HCT116 (cell line): ENCODE measurements around the gene RABGEF1. TPM values are rescaled to one million over a fixed set of nuclear protein-coding genes. Genes with fewer than 3 reads are reported as not detected.

ENCODE experiments used
- ATAC-seq: fragments of 200-7000 bp; cut with Tn5 transposase; 2 replicates; pipeline ENCODE4 v1.9.1; 2020; ENCODE audit warnings: mild to moderate bottlenecking, moderate library complexity
- BruUV-seq: library from RNA; stranded (reverse); fragments of 400-500 nt; replicated peaks from 2 replicates; lab custom pipeline; 2021; lab: Mats Ljungman, UMichigan
- CTCF ChIA-PET: fragments of 300-600 bp; sonication (Branson Sonifier 250); formaldehyde crosslinking; loops from one replicate; lab custom pipeline; 2021; ENCODE audit warnings: antibody characterized with exemption; lab: Charles Lee
- POLR2A ChIA-PET: fragments of 300-600, 350-600 bp; sonication (Branson Sonifier 250); formaldehyde crosslinking; loops from one replicate; lab custom pipeline; 2021; ENCODE audit warnings: antibody characterized with exemption; lab: Charles Lee
- RAD21 ChIA-PET, 2 experiments: fragments of 300-600 bp; sonication (Branson Sonifier 250); formaldehyde crosslinking; loops; one replicate each; lab custom pipeline; 2023; ENCODE audit warnings: low total read pairs in 2 of 2; ENCODE audit not compliant: uncharacterized antibody in 2 of 2, unreplicated experiment in 2 of 2, low non-redundant PET in 1 of 2; lab: Charles Lee
- DNase-seq: peaks from one replicate; pipeline ENCODE4 v3.0.0-alpha.2; 2010; ENCODE audit warnings: low read depth, low spot score
- H2AFZ ChIP-seq: fragments of 200-600 bp; shearing (Covaris generic), sonication (generic); 2 replicates; pipeline ENCODE4 v1.6.1; 2017; ENCODE audit warnings: low read depth, mixed run types, mixed read lengths, antibody characterized with exemption, low read length; ENCODE audit not compliant: poor library complexity, severe bottlenecking
- H3K27ac ChIP-seq: 2 replicates; pipeline ENCODE4 v1.5.1; 2012; ENCODE audit warnings: low read depth, low read length
- H3K27me3 ChIP-seq: fragments of 200-600 bp; sonication (generic); 2 replicates; pipeline ENCODE4 v1.6.1; 2016; ENCODE audit warnings: mixed run types, low read length, mixed read lengths; ENCODE audit not compliant: insufficient read depth
- H3K36me3 ChIP-seq, 2 experiments: fragments of 200-500 bp in 1 of 2; fragments of 200-600 bp in 1 of 2; sonication (Bioruptor generic) in 1 of 2; sonication (generic) in 1 of 2; 2 replicates each; pipeline versions ENCODE4 v1.5.1 to v1.6.1; 2014 to 2016; ENCODE audit warnings: low read length in 2 of 2, inconsistent platforms in 1 of 2, mixed read lengths in 1 of 2, mixed run types in 1 of 2; ENCODE audit not compliant: insufficient read depth in 2 of 2, control insufficient read depth in 1 of 2
- H3K4me1 ChIP-seq, 2 experiments: fragments of 200-600 bp in 1 of 2; sonication (generic) in 1 of 2; 2 replicates each; pipeline versions ENCODE4 v1.5.1 to v1.6.1; 2012 to 2017; ENCODE audit warnings: low read length in 2 of 2, inconsistent platforms in 1 of 2, mild to moderate bottlenecking in 1 of 2, mixed read lengths in 1 of 2, mixed run types in 1 of 2, moderate library complexity in 1 of 2; ENCODE audit not compliant: insufficient read depth in 2 of 2, control insufficient read depth in 1 of 2
- H3K4me2 ChIP-seq: fragments of 200-600 bp; sonication (generic); 2 replicates; pipeline ENCODE4 v1.6.1; 2017; ENCODE audit warnings: mixed run types, low read length, mixed read lengths
- H3K4me3 ChIP-seq, 2 experiments: fragments of 200-600 bp in 1 of 2; sonication (generic) in 1 of 2; replicated peaks in 1 of 2; 2 replicates each; pipeline ENCODE4 v1.5.1; 2011 to 2016; ENCODE audit warnings: low read length in 2 of 2, control low read depth in 1 of 2, low read depth in 1 of 2, mild to moderate bottlenecking in 1 of 2, mixed read lengths in 1 of 2, mixed run types in 1 of 2
- H3K79me2 ChIP-seq: fragments of 200-600 bp; sonication (generic); 2 replicates; pipeline ENCODE4 v1.6.1; 2017; ENCODE audit warnings: mild to moderate bottlenecking, mixed run types, low read length, moderate library complexity, mixed read lengths; ENCODE audit not compliant: insufficient read depth
- H3K9ac ChIP-seq: fragments of 200-600 bp; sonication (generic); 2 replicates; pipeline ENCODE4 v1.6.1; 2016; ENCODE audit warnings: low read length, mixed read lengths
- H3K9me2 ChIP-seq: fragments of 200-600 bp; sonication (generic), shearing (Covaris generic); 2 replicates; pipeline ENCODE4 v1.6.1; 2017; ENCODE audit warnings: mixed run types, mild to moderate bottlenecking, moderate library complexity; ENCODE audit not compliant: insufficient read depth
- H3K9me3 ChIP-seq, 2 experiments: fragments of 200-500 bp in 1 of 2; fragments of 200-600 bp in 1 of 2; sonication (Bioruptor generic) in 1 of 2; sonication (generic) in 1 of 2; 2 replicates each; pipeline ENCODE4 v1.6.1; 2014 to 2017; ENCODE audit warnings: low read length in 2 of 2, mixed read lengths in 2 of 2, inconsistent platforms in 1 of 2, low read depth in 1 of 2, mild to moderate bottlenecking in 1 of 2, mixed run types in 1 of 2, moderate library complexity in 1 of 2; ENCODE audit not compliant: control insufficient read depth in 1 of 2, insufficient read depth in 1 of 2
- H4K20me1 ChIP-seq: fragments of 200-600 bp; sonication (generic), shearing (Covaris generic); 2 replicates; pipeline ENCODE4 v1.6.1; 2017; ENCODE audit warnings: mixed run types, mild to moderate bottlenecking, moderate library complexity; ENCODE audit not compliant: insufficient read depth
- CBX3 ChIP-seq: IDR thresholded peaks from 2 replicates; pipeline ENCODE4 v1.6.1; 2012; ENCODE audit warnings: low read depth
- EGR1 ChIP-seq: IDR thresholded peaks from 2 replicates; pipeline ENCODE4 v1.6.1; 2012; ENCODE audit warnings: low read depth
- EZH2 ChIP-seq: fragments of 200-600 bp; sonication (generic); IDR thresholded peaks from 2 replicates; pipeline ENCODE4 v1.6.1; 2017; ENCODE audit warnings: antibody characterized with exemption, mixed run types
- FOSL1 ChIP-seq: IDR thresholded peaks from 2 replicates; pipeline ENCODE4 v1.6.1; 2012; ENCODE audit warnings: low read depth
- JUND ChIP-seq: IDR thresholded peaks from 2 replicates; pipeline ENCODE4 v1.6.1; 2012
- SIN3A ChIP-seq: IDR thresholded peaks from 2 replicates; pipeline ENCODE4 v1.6.1; 2012; ENCODE audit warnings: low read depth
- SRF ChIP-seq: IDR thresholded peaks from 2 replicates; pipeline ENCODE4 v1.6.1; 2012; ENCODE audit warnings: low read depth
- YY1 ChIP-seq: IDR thresholded peaks from 2 replicates; pipeline ENCODE4 v1.6.1; 2011; ENCODE audit warnings: low read length, low read depth, moderate library complexity, mild to moderate bottlenecking; ENCODE audit not compliant: insufficient replicate concordance; ENCODE audit errors: extremely low read depth
- ZFX ChIP-seq: fragments of 450-650 bp; IDR thresholded peaks from 2 replicates; pipeline ENCODE4 v1.6.1; 2017
- ZNF274 ChIP-seq: fragments of 200-500 bp; sonication (Bioruptor generic); IDR thresholded peaks from 2 replicates; pipeline ENCODE4 v1.6.1; 2014; ENCODE audit warnings: mild to moderate bottlenecking, low read depth, low read length, inconsistent platforms
- intact Hi-C: fragments of 100-400 bp; cut with micrococcal nuclease; formaldehyde crosslinking; loops from 2 replicates; pipeline ENCODE4 v1.10.0; 2022
- total RNA-seq: library from RNA; stranded (reverse); gene quantifications from one replicate; pipeline ENCODE4 v1.2.1, GENCODE V29; 2021; ENCODE audit not compliant: unreplicated experiment
- TF ChIP-seq, protein P1 (sequence below): IDR thresholded peaks from 2 replicates; pipeline ENCODE4 v1.6.1; 2012
- TF ChIP-seq, protein P2 (sequence below): IDR thresholded peaks from 2 replicates; pipeline ENCODE4 v1.6.1; 2012
- TF ChIP-seq, protein P3 (sequence below): IDR thresholded peaks from 2 replicates; pipeline ENCODE4 v1.6.1; 2011; ENCODE audit warnings: mild to moderate bottlenecking, low read length, moderate library complexity; ENCODE audit not compliant: insufficient replicate concordance; ENCODE audit errors: extremely low read depth

The RABGEF1 gene
- total RNA-seq, 1 experiment from 2014 or later, result 22.9 TPM

DNA sequence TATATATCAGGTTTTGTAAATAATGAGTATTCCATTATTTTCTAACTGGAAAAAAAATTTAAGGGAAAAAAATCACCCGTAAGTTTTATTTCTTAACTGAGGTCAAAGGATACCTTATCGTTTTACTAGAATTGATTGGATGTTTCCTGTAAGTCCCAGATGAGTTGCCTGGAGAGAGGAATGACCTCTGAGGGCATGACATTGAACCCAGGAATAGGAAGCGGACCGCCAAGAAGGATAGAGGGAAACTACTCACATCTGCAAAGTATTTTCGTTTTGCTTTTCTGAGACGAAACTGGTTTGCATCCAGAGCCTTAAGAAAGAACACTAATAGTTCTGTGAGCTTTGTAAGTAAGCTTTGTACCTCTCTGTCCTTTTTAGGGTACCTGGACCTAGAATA is 17.4 kb downstream of the RABGEF1 start:
- H3K79me2 ChIP-seq, result peaks cover 71% of the 10 kb centered on the region
- ChIA-PET RAD21 (no interaction called here), POLR2A (no interaction called here), CTCF (no interaction called here)
- H3K27ac ChIP-seq, result no peak overlapping the region
- H3K4me2 ChIP-seq, result no peak overlapping the region
- H3K36me3 ChIP-seq, result no peaks in the 10 kb centered on the region
- H2AFZ ChIP-seq, result no peak overlapping the region
- no peaks in the 10 kb centered on the region for H3K9me3 ChIP-seq
- H3K27me3 ChIP-seq, result no peaks in the 10 kb centered on the region
- intact Hi-C loops, result no loop called here
- BruUV-seq, result no TSS peak
- H4K20me1 ChIP-seq, result no peaks in the 10 kb centered on the region
- ATAC-seq, result no peak
- DNase-seq, result no peak
- no peak overlapping the region for H3K9ac ChIP-seq
- TF ChIP-seq FOSL1, result no peak
- no peak for TF ChIP-seq YY1
- TF ChIP-seq, protein P1, sequence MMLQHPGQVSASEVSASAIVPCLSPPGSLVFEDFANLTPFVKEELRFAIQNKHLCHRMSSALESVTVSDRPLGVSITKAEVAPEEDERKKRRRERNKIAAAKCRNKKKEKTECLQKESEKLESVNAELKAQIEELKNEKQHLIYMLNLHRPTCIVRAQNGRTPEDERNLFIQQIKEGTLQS, result no peak
- TF ChIP-seq, protein P2, sequence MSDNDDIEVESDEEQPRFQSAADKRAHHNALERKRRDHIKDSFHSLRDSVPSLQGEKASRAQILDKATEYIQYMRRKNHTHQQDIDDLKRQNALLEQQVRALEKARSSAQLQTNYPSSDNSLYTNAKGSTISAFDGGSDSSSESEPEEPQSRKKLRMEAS, result no peak
- TF ChIP-seq CBX3, result no peak
- TF ChIP-seq SRF, result no peak
- no peak for TF ChIP-seq JUND
- TF ChIP-seq ZFX, result no peak
- TF ChIP-seq, protein P3, sequence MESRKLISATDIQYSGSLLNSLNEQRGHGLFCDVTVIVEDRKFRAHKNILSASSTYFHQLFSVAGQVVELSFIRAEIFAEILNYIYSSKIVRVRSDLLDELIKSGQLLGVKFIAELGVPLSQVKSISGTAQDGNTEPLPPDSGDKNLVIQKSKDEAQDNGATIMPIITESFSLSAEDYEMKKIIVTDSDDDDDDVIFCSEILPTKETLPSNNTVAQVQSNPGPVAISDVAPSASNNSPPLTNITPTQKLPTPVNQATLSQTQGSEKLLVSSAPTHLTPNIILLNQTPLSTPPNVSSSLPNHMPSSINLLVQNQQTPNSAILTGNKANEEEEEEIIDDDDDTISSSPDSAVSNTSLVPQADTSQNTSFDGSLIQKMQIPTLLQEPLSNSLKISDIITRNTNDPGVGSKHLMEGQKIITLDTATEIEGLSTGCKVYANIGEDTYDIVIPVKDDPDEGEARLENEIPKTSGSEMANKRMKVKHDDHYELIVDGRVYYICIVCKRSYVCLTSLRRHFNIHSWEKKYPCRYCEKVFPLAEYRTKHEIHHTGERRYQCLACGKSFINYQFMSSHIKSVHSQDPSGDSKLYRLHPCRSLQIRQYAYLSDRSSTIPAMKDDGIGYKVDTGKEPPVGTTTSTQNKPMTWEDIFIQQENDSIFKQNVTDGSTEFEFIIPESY, result no peak
- no peak for TF ChIP-seq EGR1
- no peak for TF ChIP-seq ZNF274
- TF ChIP-seq EZH2, result no peak
- no peak for TF ChIP-seq SIN3A
- no peaks in the 10 kb centered on the region for H3K9me2 ChIP-seq
- H3K4me1 ChIP-seq, result no peaks in the 10 kb centered on the region
- H3K4me3 ChIP-seq, result no peak overlapping the region
